ENCODE measurements around the gene DISP3.

DISP3 gene

GRCh38 chr1:11494771-11495170 lies 15.8 kb downstream of the DISP3 start:
- in situ Hi-C loops (cut with HindIII; ENCODE audit: low pct_ligation_motif_present, low sequenced_read_pairs): no loop called here
- Histone ChIP-seq H3K27me3 (replicated peaks) (no peaks in the 10 kb centered on the region), H3K4me3 (ENCODE audit: low read depth, low read length) (no peak overlapping the region), H3K36me3 (replicated peaks) (no peaks in the 10 kb centered on the region), H3K27ac (no peak overlapping the region)
- TF ChIP-seq CTCF (IDR thresholded peaks at IDR 0.05; ENCODE audit: low read depth, low read length, missing control alignments): no peak
- DNase-seq: no peak

- H3K4me3 ChIP-seq (ENCODE audit: low read depth, low read length): no peak overlapping the region
- DNase-seq: no peak
- in situ Hi-C loops (cut with HindIII; ENCODE audit: low pct_ligation_motif_present, low sequenced_read_pairs): no loop called here
- TF ChIP-seq CTCF (IDR thresholded peaks at IDR 0.05; ENCODE audit: low read depth, low read length, missing control alignments): no peak
- no peaks in the 10 kb centered on the region for H3K27me3 ChIP-seq (replicated peaks)
- no peaks in the 10 kb centered on the region for H3K36me3 ChIP-seq (replicated peaks)
- H3K27ac ChIP-seq: no peak overlapping the region
These were observed 16.6 kb downstream of the DISP3 start for GRCh38 chr1:11495579-11495978.

- no peaks in the 10 kb centered on the region for H3K36me3 ChIP-seq (replicated peaks)
- TF ChIP-seq CTCF (IDR thresholded peaks at IDR 0.05; ENCODE audit: low read depth, low read length, missing control alignments): no peak
- no peak overlapping the region for H3K27ac ChIP-seq
- no peaks in the 10 kb centered on the region for H3K27me3 ChIP-seq (replicated peaks)
- no peak overlapping the region for H3K4me3 ChIP-seq (ENCODE audit: low read depth, low read length)
- in situ Hi-C loops (cut with HindIII; ENCODE audit: low pct_ligation_motif_present, low sequenced_read_pairs): no loop called here
- no peak for DNase-seq
These were observed 17.7 kb downstream of the DISP3 start for GRCh38 chr1:11496551-11497080.

GRCh38 chr1:11498956-11499594 lies 20.1 kb downstream of the DISP3 start:
- no peak for DNase-seq
- Histone ChIP-seq H3K27ac (no peak overlapping the region), H3K4me3 (ENCODE audit: low read depth, low read length) (no peak overlapping the region)

GRCh38 chr1:11499601-11500331 lies 20.8 kb downstream of the DISP3 start:
- no peak for TF ChIP-seq CTCF (IDR thresholded peaks at IDR 0.05; ENCODE audit: low read depth, low read length, missing control alignments)
- in situ Hi-C loops (cut with HindIII; ENCODE audit: low pct_ligation_motif_present, low sequenced_read_pairs): no loop called here
- Histone ChIP-seq H3K27me3 (replicated peaks) (no peaks in the 10 kb centered on the region), H3K36me3 (replicated peaks) (no peaks in the 10 kb centered on the region), H3K4me3 (ENCODE audit: low read depth, low read length) (no peak overlapping the region), H3K27ac (no peak overlapping the region)
- DNase-seq: no peak

More at GRCh38 chr1:11498956-11499594, 20.1 kb downstream of the DISP3 start:
- no peak for TF ChIP-seq CTCF (IDR thresholded peaks at IDR 0.05; ENCODE audit: low read depth, low read length, missing control alignments)
- H3K27me3 ChIP-seq (replicated peaks): no peaks in the 10 kb centered on the region
- no peaks in the 10 kb centered on the region for H3K36me3 ChIP-seq (replicated peaks)
- in situ Hi-C loops (cut with HindIII; ENCODE audit: low pct_ligation_motif_present, low sequenced_read_pairs): no loop called here

Data from brain microvascular endothelial cell (primary cell).